Measurements from ENCODE around the gene CA10. TPM values are rescaled to one million over a fixed set of nuclear protein-coding genes. Genes with fewer than 3 reads are reported as not detected.

The CA10 gene
- total RNA-seq, 1 experiment from 2014 or later: 0.46 TPM

- no peaks in the 10 kb centered on the region for H3K27me3 ChIP-seq (ENCODE audit: insufficient read depth, low read length)
- no peak overlapping the region for H3K23ac ChIP-seq (ENCODE audit: insufficient read length, low read depth, low read length)
- H3K14ac ChIP-seq (ENCODE audit: insufficient read depth, low read length): no peak overlapping the region
- H4K5ac ChIP-seq (ENCODE audit: insufficient read length, low read depth, low read length): no peak overlapping the region
- no peaks in the 10 kb centered on the region for H3K79me1 ChIP-seq (ENCODE audit: insufficient read depth, low read depth, low read length, poor library complexity, severe bottlenecking)
- no peak for DNase-seq
- H2BK120ac ChIP-seq (ENCODE audit: low read depth, low read length, poor library complexity, severe bottlenecking): no peak overlapping the region
- H4K20me1 ChIP-seq (ENCODE audit: control insufficient read depth, insufficient read depth, insufficient read length): no peaks in the 10 kb centered on the region
- no peak overlapping the region for H2AFZ ChIP-seq (ENCODE audit: low read length)
- H2AK5ac ChIP-seq (ENCODE audit: insufficient read length, low read length): no peak overlapping the region
- no peaks in the 10 kb centered on the region for H3K23me2 ChIP-seq (ENCODE audit: insufficient read length, low read depth, low read length, poor library complexity, severe bottlenecking)
- H2BK12ac ChIP-seq (ENCODE audit: insufficient read length, low read depth, low read length): no peak overlapping the region
- no peak overlapping the region for H3K4me3 Mint-ChIP-seq
- no CpG with 5 or more reads among the region's 3 CpGs for WGBS (ENCODE audit: extremely low coverage, insufficient read length, low lambda C conversion rate)
- H4K8ac ChIP-seq (replicated peaks; ENCODE audit: insufficient read length, low read depth, low read length): no peak overlapping the region
- no peaks in the 10 kb centered on the region for H3K4me1 ChIP-seq (ENCODE audit: insufficient read depth, low read length)
- peaks cover 0 to 5% (median 0%) of the 10 kb centered on the region in 3 experiments; a peak in 1 of 7 replicates for H3K36me3 Mint-ChIP-seq (ENCODE audit: insufficient read depth in 1 of 3, low read depth in 3 of 3)
- no peak overlapping the region for H3K56ac ChIP-seq (ENCODE audit: insufficient read length, low read depth, low read length)
- H2BK5ac ChIP-seq (ENCODE audit: insufficient read length, low read length): no peak overlapping the region
- H4K91ac ChIP-seq (ENCODE audit: insufficient read length, low read depth, low read length): no peak overlapping the region
- H3K27ac Mint-ChIP-seq: no peak overlapping the region
- H3K79me2 ChIP-seq (ENCODE audit: insufficient read depth, low read length): no peaks in the 10 kb centered on the region
- H3T11ph ChIP-seq (ENCODE audit: low read length): no peak overlapping the region
- no peaks in the 10 kb centered on the region for H3K4me1 Mint-ChIP-seq
- no peak overlapping the region for H3K9ac ChIP-seq (ENCODE audit: extremely low read depth, insufficient read length, low read length)
- H3K4ac ChIP-seq (ENCODE audit: low read depth, low read length): no peak overlapping the region
- H2BK15ac ChIP-seq (ENCODE audit: low read depth, low read length): no peak overlapping the region
- no peaks in the 10 kb centered on the region for H3K9me3 ChIP-seq (ENCODE audit: control insufficient read depth, low read depth, low read length)
- peaks cover 3% of the 10 kb centered on the region in 2 experiments; a peak in 2 of 5 replicates for H3K9me3 Mint-ChIP-seq
- no peak for TF ChIP-seq CTCF (conservative IDR thresholded peaks at IDR 0.05)
- H3K27ac ChIP-seq (ENCODE audit: insufficient read length, low read depth, low read length): no peak overlapping the region
- H3K4me2 ChIP-seq (ENCODE audit: insufficient read depth, insufficient read length, low read length): no peak overlapping the region
- no peaks in the 10 kb centered on the region for H3K27me3 Mint-ChIP-seq (ENCODE audit: low read depth)
- H2BK20ac ChIP-seq (ENCODE audit: low read depth, low read length, poor library complexity, severe bottlenecking): no peak overlapping the region
- no peak overlapping the region for H3K18ac ChIP-seq (ENCODE audit: insufficient read length, low read depth, low read length)
These were observed 395.5 kb downstream of the CA10 start for GRCh38 chr17:51763058-51763457.

All from H9 (cell line).